SK-N-SH treated with all-trans-retinoic acid at 6 μM for 48 hours (cell line): ENCODE results near the gene C2orf81.

ENCODE experiments used
- ARNTL ChIP-seq: fragments of 450-650 bp; formaldehyde crosslinking; IDR thresholded peaks from 2 replicates; pipeline ENCODE4 v1.5.0; 2020; ENCODE audit warnings: low read depth, mild to moderate bottlenecking, moderate library complexity, borderline replicate concordance
- ESRRG ChIP-seq: fragments of 250-450 bp; sonication (Bioruptor Pico); IDR thresholded peaks from 2 replicates; pipeline ENCODE4 v1.6.1; 2021; ENCODE audit warnings: mild to moderate bottlenecking
- OSR1 ChIP-seq: fragments of 250-450 bp; sonication (Bioruptor Pico); IDR thresholded peaks from 2 replicates; pipeline ENCODE4 v1.8.0; 2022; ENCODE audit warnings: moderate library complexity, mild to moderate bottlenecking, inconsistent platforms
- PATZ1 ChIP-seq: fragments of 250-450 bp; sonication (Bioruptor Pico); IDR thresholded peaks from 2 replicates; pipeline ENCODE4 v1.8.0; 2020; ENCODE audit warnings: mild to moderate bottlenecking, moderate library complexity, borderline replicate concordance
- PPARA ChIP-seq: fragments of 250-450 bp; sonication (Bioruptor Pico); IDR thresholded peaks from 2 replicates; pipeline ENCODE4 v1.5.0; 2020; ENCODE audit warnings: mild to moderate bottlenecking, borderline replicate concordance
- RARB ChIP-seq: fragments of 250-450 bp; sonication (Bioruptor Pico); IDR thresholded peaks from 2 replicates; pipeline ENCODE4 v1.8.0; 2021; ENCODE audit warnings: mild to moderate bottlenecking, moderate library complexity
- TCF4 ChIP-seq: fragments of 250-450 bp; sonication (Bioruptor Pico); IDR thresholded peaks from 2 replicates; pipeline ENCODE4 v1.8.0; 2021; ENCODE audit warnings: mild to moderate bottlenecking, moderate library complexity, borderline replicate concordance
- TOX ChIP-seq: fragments of 250-450 bp; sonication (Bioruptor Pico); IDR thresholded peaks from 2 replicates; pipeline ENCODE4 v1.8.0; 2021; ENCODE audit warnings: mild to moderate bottlenecking, moderate library complexity, borderline replicate concordance
- ZFP3 ChIP-seq: fragments of 250-450 bp; sonication (Bioruptor Pico); IDR thresholded peaks from 2 replicates; pipeline ENCODE4 v1.5.0; 2020; ENCODE audit warnings: mild to moderate bottlenecking, moderate library complexity
- ZFP30 ChIP-seq: fragments of 450-650 bp; formaldehyde crosslinking; IDR thresholded peaks from 2 replicates; pipeline ENCODE4 v1.5.0; 2022; ENCODE audit warnings: mild to moderate bottlenecking, moderate library complexity
- ZNF70 ChIP-seq: fragments of 450-650 bp; formaldehyde crosslinking; IDR thresholded peaks from 2 replicates; pipeline ENCODE4 v1.5.0; 2020; ENCODE audit warnings: mild to moderate bottlenecking, moderate library complexity
- ZNF8 ChIP-seq: fragments of 450-650 bp; formaldehyde crosslinking; IDR thresholded peaks from 2 replicates; pipeline ENCODE4 v1.5.0; 2020; ENCODE audit warnings: mild to moderate bottlenecking, moderate library complexity
- TF ChIP-seq, protein P1 (sequence below): fragments of 250-450 bp; sonication (Bioruptor Pico); IDR thresholded peaks from 2 replicates; pipeline ENCODE4 v1.8.0; 2021; ENCODE audit warnings: low read depth, mild to moderate bottlenecking, moderate library complexity, borderline replicate concordance

GRCh38 chr2:74464406-74464805 lies 43.0 kb upstream of the C2orf81 start:
- TF ChIP-seq ZNF8 (CRISPR knock-in tag) (no peak), RARB (CRISPR knock-in tag) (no peak), ZFP3 (no peak), PATZ1 (CRISPR knock-in tag) (no peak), TOX (CRISPR knock-in tag) (no peak), TCF4 (CRISPR knock-in tag) (no peak), ZFP30 (CRISPR knock-in tag) (no peak), PPARA (CRISPR knock-in tag) (no peak), ARNTL (CRISPR knock-in tag) (no peak), ESRRG (CRISPR knock-in tag) (no peak), OSR1 (CRISPR knock-in tag) (no peak), ZNF70 (CRISPR knock-in tag) (no peak)
- TF ChIP-seq, protein P1, sequence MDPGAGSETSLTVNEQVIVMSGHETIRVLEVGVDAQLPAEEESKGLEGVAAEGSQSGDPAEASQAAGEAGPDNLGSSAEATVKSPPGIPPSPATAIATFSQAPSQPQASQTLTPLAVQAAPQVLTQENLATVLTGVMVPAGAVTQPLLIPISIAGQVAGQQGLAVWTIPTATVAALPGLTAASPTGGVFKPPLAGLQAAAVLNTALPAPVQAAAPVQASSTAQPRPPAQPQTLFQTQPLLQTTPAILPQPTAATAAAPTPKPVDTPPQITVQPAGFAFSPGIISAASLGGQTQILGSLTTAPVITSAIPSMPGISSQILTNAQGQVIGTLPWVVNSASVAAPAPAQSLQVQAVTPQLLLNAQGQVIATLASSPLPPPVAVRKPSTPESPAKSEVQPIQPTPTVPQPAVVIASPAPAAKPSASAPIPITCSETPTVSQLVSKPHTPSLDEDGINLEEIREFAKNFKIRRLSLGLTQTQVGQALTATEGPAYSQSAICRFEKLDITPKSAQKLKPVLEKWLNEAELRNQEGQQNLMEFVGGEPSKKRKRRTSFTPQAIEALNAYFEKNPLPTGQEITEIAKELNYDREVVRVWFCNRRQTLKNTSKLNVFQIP = no peak
